ENCODE results near the gene COPA. TPM values are rescaled to one million over a fixed set of nuclear protein-coding genes. Genes with fewer than 3 reads are reported as not detected.
"Not testable (repeated sequence)": the region's sequence is repeated elsewhere in the genome, so short reads cannot be mapped to it uniquely, and the experiment has no call there.

The COPA gene
- total RNA-seq, 1 donor from 2014 or later, result 214 TPM

DNA sequence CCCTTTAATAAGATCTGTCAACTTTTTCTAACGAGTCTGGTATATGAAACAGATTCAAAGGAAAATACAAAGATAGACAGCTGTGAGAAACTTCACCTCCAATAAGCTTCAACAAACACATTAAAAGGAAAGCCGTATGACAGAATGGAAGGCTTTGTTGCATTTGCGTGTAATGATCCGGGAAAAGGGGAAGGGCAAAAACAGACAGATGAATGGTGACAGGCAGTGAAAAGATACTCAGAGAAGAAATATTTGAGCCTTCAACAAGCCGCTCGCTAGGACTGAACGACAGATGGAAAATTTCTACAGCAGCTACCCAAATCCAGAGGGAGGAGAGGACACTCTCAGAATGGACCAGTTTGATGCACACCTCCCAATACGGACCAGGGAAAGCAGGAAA, 14.9 kb downstream of the COPA start:
- DNase-seq (ENCODE audit: low read depth in 2 of 2), result no peak

DNA sequence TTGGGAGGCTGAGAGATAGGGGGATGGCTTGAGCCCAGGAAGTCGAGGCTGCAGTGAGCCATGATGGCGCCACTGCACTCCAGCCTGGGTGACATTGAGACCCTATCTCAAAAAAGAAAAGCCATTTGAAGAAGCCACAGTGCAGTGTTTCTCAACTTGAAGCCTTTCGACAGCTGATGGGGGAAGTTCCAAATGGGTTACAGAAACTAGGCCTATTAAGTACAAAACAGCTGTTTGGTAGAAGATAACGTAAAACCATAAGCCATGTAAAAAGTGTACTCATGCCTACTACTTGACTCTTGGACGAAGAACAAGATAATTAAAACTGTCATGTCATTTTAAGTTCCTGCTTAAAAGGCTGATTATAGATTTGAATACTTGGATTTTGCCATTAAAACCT, 16.6 kb downstream of the COPA start:
- no peak for DNase-seq (ENCODE audit: low read depth in 2 of 2)

DNA sequence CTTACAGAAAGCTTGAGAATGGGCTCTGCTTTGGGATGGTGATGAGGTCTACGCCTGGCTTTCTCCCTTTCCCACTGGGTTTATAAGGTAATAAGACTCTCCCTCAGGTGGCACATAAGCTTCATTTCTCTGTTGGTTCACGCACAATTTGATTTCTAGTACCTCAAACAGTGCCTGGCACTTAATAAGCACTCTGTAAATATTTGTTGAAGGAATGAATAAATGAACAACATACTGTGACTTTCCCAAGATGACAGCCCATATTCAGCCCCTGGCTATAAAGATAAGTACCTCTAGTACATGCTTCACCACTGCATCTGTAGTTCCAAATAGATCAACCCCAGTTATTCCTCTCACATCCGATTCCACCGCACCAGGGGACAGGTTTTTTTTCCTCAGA, 17.8 kb downstream of the COPA start:
- DNase-seq (ENCODE audit: low read depth in 2 of 2), result no peak

DNA sequence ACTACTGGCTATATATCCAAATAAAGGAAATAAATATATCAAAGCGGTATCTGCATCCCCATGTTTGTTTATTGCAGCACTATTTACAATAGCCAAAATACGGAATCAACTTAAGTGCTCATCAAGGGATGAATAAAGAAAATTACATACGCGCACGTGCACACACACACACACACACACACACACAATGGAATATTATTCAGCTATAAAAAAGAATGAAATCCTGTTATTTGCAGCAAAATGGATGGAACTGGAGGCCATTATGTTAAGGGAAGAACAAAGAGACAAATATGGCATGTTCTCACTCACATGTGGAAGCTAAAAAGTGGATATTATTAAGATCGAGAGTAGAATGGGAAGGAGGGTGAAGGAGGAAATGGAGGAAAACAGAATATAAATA, 20.2 kb downstream of the COPA start:
- DNase-seq (ENCODE audit: low read depth in 2 of 2), result no peak

DNA sequence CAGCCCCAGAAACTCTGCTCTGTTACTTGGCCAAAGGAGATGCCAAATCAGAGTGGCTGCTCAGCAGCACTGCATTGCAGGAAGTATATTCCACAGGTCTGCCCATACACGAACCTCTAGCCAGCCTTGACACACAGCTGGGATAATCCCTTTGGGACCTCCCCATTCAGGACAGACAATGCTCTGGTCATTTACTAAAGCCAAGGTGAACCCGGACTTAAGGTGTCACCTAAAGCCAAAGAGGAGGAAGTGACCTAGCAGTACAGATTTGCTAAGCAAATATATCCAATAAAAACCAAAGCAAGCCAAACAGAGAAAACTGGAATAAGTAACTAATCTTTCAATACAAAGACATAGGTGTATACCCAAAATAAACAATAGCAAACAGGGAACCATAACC, 27.7 kb downstream of the COPA start:
- no peak for DNase-seq (ENCODE audit: low read depth in 2 of 2)

DNA sequence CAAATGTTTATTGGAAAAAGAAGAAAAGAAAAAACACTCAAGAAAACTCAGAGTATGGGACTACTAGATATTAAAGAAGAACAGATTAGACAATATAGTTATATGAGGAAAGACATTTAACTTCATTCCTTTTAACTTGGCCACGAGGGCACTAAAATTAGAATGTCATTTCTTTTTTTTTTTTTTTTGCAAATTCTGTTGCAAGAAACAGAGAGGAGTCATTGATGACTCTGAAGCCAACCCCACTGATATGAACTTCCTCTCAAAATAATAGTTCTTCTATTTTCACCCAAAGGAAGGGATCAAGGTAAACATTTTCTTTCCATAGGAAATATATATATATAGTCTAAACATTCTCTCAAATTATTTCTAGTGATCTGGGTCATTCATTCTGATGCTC, 33.5 kb downstream of the COPA start:
- DNase-seq (ENCODE audit: low read depth in 2 of 2), result no peak

DNA sequence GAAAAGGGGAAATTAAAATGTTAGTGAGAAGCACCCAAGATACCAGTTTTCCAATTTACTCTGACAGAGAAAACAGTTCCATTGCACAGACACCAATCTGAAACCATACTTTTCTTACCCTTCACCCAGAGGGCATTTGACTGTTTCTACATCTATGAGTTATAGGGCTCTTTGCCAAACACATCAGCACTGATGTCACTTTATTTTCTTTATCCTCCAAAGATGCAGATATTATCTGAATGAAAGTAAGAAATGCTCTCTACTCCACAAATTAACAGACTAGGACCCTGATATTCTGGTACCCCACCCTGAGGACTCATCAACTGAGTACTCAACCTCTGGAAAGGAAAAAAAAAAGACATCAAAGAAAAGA, 33.9 kb downstream of the COPA start:
- DNase-seq (ENCODE audit: low read depth in 2 of 2), result no peak

DNA sequence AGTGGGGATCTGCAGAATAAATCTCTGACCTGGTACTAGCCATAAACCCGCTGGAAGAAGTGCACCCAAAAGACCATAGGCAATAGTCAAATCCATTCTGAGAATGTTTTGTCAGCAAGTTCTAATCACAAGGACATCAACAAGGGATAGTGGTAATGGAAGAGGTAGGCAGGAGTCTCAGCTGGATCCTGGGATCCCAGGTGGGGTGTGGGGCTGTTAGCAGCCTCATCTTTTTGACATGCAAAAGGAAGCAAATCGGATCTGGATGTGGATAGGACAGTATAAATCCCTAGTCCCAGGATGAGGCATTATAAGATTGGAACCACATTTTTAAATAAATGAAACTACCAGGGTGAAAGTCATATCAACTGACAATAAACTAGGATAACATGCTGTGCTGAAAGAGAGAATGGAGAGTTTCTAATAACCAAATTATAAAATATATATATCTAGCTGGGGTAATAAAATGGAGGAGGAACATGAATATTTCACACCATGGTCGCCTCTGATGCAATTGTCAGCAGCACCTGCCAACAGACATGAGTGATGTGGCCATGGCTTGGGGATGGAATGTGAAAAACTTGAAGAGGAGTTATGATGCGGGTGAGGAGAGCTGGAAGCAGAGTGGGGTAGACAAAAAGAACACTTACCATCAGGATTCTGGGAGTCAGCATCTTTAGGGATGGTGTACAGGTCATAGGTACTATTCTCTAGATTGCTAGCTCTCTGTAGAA, 34.4 kb downstream of the COPA start:
- no peak for DNase-seq (ENCODE audit: low read depth in 2 of 2)

DNA sequence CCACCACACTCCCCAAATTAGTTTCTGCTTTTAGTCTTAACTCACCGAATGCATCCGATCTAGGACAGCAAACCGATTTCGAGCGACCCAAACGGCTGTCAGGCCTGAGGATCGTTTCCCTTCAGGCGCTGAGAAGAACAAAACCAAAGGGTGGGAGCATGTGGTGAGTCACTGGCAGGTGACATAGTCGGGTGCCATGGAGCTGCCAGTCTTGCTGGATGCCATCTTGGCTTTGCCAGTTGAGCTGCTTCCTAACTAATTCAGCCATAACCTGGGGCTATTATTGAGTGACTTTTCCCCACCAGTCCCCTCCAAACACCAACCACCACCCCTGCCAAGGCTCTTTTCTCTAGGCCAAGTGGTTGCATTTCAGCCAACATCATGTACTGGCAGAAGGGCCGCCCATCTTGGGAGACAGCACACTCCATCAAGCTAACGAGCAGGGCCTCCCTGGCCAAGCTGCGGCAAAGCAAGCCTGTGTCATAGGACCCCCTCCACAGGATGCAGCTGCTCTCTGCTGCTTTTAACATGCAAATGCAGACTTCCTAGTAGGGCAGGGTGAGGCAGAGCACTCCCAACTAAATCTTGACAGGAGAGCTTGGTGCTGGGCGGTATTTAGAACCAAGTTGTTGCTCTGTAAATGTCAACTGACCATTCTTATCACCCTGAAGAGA, 35.8 kb downstream of the COPA start:
- no peak for DNase-seq (ENCODE audit: low read depth in 2 of 2)

DNA sequence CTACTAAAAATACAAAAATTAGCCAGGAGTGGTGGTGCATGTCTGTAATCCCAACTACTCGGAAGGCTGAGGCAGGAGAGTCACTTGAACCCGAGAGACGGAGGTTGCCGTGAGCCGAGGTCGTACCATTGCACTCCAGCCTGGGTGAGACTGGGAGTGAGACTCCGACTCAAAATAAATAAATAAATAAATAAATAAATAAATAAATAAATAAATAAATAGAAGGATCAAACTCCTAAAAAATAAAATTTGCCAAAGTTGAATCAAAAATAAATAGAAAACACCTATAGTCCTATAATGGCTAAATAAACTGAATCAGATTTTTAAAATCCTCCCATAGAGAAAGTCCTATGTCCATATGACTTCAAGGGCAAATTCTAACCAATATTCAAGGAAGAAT, 42.9 kb downstream of the COPA start:
- no peak for DNase-seq (ENCODE audit: low read depth in 2 of 2)

DNA sequence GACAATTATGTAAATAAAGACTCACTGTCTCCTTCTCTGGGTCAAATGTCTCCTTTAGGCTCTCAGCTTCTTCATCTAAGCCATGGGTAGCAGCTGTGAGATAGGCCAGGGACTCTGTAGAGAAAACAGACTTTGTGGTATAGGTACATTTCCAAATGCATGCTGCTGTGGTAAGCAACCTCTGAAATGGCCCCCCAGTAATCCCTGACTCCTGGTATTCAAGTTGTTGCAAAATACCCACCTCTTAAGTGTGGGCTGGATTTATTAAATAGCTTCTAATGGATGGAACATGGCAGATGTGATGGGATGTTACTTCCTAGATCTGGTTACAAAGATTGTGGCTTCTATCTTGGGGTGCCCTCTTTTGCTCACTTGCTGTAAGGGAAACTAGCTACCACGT, 47.0 kb downstream of the COPA start:
- DNase-seq (ENCODE audit: low read depth in 2 of 2), result no peak

DNA sequence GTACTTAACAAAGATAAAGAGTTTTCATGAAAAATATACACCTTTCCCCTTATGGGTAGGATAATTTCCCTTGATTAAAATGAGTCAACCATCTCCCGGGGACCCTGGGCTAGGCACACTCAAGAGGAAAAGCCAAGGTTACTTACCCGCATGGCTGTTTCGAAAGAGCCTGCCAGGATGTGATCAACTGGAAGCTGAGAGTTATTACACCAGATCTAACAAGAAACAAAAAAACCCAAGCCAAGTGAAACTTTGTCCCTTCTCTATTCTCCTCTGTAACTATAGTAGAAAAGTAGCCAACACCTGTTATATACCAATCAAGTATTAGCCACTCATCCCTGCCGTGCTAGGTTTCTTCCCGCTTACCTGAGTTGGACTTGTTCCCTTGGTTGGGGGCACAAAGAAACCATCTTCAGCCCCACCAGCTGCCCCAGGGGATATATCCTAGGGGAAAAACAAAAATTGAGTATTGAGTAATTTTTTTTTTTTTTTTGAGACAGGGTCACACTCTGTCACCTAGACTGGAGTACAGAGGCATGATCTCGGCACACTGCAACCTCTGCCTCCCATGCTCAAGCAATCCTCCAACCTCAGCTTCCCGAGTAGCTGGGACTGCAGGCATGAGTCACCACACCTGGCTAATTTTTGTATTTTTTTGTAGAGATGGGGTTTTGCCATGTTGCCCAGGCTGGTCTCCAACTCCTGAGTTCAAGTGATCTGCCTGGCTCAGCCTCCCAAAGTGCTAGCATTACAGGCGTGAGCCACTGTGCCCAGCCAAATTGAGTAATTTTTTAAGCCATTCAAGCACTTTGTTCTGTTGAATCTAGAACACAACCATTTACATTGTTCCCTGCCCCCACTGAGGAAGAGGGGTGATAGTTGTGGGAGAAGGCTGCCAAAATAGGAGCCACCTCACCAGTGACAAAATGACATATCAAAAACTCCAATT, 49.8 kb downstream of the COPA start:
- no peak for DNase-seq (ENCODE audit: low read depth in 2 of 2)

DNA sequence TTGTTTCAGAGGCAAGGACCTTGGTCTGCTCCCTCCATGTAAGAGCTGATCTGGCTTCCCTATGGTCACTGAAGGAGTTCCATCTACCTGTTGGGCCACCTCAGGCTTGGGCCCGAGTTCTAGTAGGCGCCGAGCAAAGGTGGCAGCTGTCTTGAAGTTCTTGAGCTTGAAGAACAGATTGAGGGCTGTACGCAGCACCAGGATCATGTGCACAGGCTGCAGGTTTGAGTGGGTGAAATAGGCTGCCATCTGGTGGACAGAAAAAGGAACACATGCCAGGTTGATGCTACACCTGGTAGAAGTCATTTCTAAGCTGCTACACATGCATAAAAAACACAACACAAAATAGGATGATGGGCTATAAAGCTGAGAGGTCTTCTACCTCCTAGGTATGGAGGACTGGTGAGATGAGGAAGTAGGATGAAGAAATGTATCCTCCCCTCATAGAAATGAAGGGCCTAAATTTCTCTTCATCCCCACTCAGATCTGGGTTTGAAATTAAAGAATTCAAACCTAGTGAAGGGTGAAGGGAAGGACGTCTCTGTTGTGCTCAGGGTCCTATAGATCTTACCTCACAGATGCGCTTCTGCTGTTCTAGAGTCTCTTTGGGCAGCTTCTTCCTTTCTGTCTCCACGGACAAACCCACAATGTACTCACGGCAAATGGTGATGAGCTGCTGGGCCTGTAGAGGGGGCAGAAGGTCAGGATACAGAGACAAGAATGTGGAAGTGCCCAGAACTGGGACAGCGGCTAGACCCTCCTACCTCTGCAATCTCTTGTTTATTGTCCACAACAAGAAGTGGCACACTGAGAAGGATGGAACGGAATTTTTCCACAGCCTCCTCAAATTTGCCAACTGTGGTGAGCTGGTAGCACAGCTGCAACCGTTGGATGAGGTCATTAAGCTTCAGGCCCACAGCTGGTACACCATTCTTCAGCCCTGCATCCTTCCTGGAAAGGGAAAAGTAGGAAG, 51.5 kb downstream of the COPA start:
- DNase-seq (ENCODE audit: low read depth in 2 of 2), result peak; percentile 62 to 80

DNA sequence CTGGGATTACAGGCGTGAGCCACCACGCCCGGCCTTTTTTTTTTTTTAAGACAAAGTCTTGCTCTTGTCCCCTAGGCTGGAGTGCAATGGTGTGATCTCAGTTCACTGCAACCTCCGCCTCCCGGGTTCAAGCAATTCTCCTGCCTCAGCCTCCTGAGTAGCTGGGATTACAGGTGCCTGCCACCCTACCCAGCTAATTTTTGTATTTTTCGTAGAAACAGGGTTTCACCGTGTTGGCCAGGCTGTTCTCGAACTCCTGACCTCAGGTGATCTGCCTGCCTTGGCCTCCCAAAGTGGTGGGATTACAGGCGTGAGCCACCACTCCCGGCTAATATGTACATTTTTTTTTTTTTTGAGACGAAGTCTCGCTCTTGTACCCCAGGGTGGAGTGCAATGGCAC, 55.3 kb downstream of the COPA start:
- not testable (repeated sequence) for DNase-seq (ENCODE audit: low read depth in 2 of 2)

DNA sequence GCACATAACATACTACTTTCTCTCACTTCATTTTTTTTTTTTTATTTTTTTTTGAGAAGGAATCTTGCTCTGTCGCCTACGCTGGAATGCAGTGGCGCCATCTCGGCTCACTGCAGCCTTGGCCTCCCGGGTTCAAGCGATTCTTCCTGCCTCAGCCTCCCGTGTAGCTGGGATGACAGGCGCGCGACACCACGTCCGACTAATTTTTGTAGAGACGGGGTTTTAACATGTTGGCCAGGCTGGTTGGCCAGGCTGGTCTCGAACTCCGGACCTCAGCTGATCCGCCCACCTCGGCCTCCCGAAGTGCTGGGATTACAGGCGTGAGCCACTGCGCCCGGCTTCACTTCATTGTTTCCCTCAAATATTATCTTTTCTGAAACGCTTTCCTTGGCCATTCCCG, 57.5 kb downstream of the COPA start:
- DNase-seq (ENCODE audit: low read depth in 2 of 2), result no peak

DNA sequence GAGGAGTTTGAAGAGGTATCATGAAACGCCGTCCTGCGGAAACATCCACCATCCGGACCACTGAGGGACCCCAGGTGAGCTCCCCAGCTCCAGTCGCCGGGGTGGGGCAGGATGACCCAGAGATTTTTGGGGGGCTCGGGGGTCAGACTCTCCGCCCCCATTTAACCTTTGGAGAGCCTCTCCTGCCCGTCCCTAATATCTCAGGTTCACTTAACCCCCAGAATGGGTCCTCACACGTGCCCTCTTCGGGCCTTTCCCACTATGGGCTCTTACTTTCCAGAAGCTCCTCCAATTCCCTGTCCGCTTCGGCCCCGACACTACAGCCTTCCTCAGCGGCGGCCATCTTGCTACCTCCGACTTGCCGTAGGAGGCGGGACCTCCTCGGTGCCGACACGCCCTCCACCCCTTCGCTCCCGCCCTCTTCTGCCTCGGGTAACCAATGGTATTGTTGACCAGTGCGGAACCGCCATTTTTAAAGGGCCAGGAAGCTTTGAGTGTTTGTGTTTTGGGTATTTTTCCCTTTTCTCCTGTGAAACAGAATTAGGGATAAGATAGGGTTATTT, 58.2 kb downstream of the COPA start, which contains the start of gene PEX19:
TSS of gene PEX19 (minus strand) at position 352 of the 563 bp plus-strand sequence. CDS start at position 343, 9 bp downstream.
- peak; percentile 87 to 94 for DNase-seq (ENCODE audit: low read depth in 2 of 2)

DNA sequence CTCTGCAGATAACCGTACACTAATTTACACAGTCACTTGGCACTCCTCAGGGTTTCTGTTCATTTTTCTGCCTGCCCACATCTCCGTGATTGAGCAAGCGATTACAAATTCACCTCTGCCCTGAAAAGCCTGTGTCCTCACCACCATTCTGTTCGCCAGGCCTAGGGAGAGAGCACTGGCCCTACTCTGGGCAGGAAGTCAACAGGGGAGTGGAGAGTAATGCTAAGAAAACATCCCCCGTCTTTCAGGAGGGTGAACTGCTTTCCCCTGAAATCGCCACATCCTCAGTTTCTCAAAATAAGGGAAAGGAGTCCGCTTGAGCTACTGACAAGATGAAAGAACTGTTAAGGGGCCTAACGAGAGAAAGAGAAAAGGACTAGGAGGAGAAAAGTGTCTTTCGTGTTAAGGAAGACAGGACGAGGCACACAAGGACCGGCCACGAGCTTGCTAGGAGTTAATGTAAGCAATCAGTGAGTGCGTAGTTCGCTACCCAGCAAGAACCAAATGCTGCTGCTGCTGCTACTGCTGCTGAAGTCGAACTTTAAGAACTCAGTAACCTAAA, 58.7 kb downstream of the COPA start:
- peak; percentile 34 to 63 for DNase-seq (ENCODE audit: low read depth in 2 of 2)

DNA sequence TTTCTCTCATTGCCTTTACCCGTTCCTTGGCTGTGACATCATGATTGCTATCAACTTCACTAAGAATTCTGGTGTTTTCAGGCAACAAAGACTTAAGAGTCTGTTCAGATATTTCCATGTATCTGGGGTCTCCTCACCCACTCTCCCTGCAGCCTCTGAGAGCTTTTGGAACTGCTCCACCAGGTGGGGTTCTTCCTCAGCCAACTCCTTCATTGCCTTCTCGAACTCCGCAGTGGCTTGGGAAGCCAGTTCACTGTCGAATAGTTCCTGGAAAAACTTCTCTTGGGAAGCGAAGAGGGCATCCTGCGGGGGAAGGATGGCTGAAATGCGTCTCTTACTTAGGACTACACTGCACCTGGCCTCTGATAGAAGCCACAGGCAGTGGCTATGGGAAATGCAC, 60.2 kb downstream of the COPA start:
- DNase-seq (ENCODE audit: low read depth in 2 of 2), result no peak

DNA sequence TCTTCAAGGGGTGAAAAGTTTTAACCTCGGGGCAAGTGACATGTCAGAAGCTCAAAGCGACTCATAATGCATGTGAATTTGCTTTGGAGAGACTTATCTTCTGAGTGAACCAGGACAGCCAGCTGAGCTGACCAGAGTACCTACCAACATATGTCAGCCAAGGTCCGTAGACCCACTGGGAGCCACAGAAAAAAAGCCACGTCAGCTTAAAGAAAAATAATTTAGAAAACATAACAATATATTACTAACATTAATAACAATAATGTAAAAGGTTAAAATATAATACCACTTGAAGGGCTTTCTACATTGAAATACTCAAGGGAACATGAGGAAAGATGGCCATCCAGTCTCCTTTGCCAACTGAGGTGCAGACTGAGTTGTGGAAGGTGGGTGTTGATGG, 65.1 kb downstream of the COPA start:
- DNase-seq (ENCODE audit: low read depth in 2 of 2), result no peak

DNA sequence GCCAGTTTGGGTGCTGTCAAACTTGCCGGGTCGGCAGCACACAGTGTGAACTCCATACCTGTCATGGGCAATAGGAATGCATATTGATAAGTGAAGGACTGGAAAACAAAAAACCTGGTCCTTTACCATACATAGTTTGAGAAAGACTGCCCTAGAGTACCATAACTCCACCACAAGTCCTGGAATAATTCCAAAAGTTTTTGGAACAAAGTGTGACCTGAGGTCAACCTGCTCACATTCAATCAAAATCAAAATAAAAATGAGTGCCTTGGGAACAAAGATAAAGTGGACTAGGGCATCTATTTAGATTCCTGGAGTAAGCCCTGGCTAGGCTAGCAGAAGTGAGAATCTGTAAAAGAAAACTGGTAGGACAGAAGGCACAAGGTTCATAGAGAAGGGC, 65.7 kb downstream of the COPA start:
- DNase-seq (ENCODE audit: low read depth in 2 of 2), result no peak

All from dermis microvascular lymphatic vessel endothelial cell (primary cell).